Uterus (tissue), 2 donors: Measurements from ENCODE around the gene PRUNE2.

Source experiments
- CTCF ChIP-seq, 4 experiments: fragments of 200-600 bp in 2 of 4; fragments of 450-650 bp in 2 of 4; sonication (generic) in 2 of 4; IDR thresholded peaks; one replicate each; pipeline ENCODE4 v1.5.1; 2016 to 2019; ENCODE audit warnings: antibody characterized with exemption in 4 of 4, mild to moderate bottlenecking in 2 of 4, moderate library complexity in 1 of 4
- POLR2A ChIP-seq, 2 donors: fragments of 450-650 bp; IDR thresholded peaks; one replicate each; pipeline ENCODE4 v1.6.1; 2016; ENCODE audit warnings: antibody characterized with exemption in 2 of 2, mild to moderate bottlenecking in 1 of 2, moderate library complexity in 1 of 2

- no peak for TF ChIP-seq CTCF (IDR thresholded peaks at IDR 0.05)
- no peak for TF ChIP-seq POLR2A (IDR thresholded peaks at IDR 0.05)
Observed at GRCh38 chr9:76650692-76651091, 255.2 kb downstream of the PRUNE2 start.
